Small intestine (tissue), 7 donors: ENCODE data around the gene NLE1. TPM values are rescaled to one million over a fixed set of nuclear protein-coding genes. Genes with fewer than 3 reads are reported as not detected.
"Not testable (repeated sequence)": the region's sequence is repeated elsewhere in the genome, so short reads cannot be mapped to it uniquely, and the experiment has no call there.

Experiments
- DNase-seq, 2 donors: peaks; one replicate each; pipeline versions ENCODE4 v3.0.0 to v3.0.0-alpha.2; 2013
- FAIRE-seq: peaks from 2 replicates; lab custom pipeline; 2012; peaks lifted over from hg19 to GRCh38; lab: Jason Lieb, UNC
- H3K27ac ChIP-seq, 3 donors: one replicate each; pipeline ENCODE4 v1.5.1; 2013; ENCODE audit warnings: low read length in 2 of 3, mild to moderate bottlenecking in 2 of 3, control low read depth in 1 of 3, inconsistent platforms in 1 of 3, low read depth in 1 of 3, moderate library complexity in 1 of 3
- H3K27me3 ChIP-seq, 3 donors: one replicate each; pipeline ENCODE4 v1.6.1; 2013; ENCODE audit warnings: low read length in 3 of 3, inconsistent platforms in 1 of 3; ENCODE audit not compliant: control insufficient read depth in 3 of 3, insufficient read depth in 3 of 3
- H3K36me3 ChIP-seq, 3 donors: one replicate each; pipeline ENCODE4 v1.6.1; 2013; ENCODE audit warnings: low read length in 3 of 3, inconsistent platforms in 1 of 3, low read depth in 1 of 3, mild to moderate bottlenecking in 1 of 3, moderate library complexity in 1 of 3; ENCODE audit not compliant: control insufficient read depth in 3 of 3, insufficient read depth in 2 of 3
- H3K4me1 ChIP-seq, 3 donors: one replicate each; pipeline ENCODE4 v1.6.1; 2013; ENCODE audit warnings: low read length in 2 of 3, inconsistent platforms in 1 of 3, low read depth in 1 of 3, mild to moderate bottlenecking in 1 of 3, moderate library complexity in 1 of 3; ENCODE audit not compliant: control insufficient read depth in 3 of 3, insufficient read depth in 2 of 3
- H3K4me3 ChIP-seq, 3 donors: one replicate each; pipeline ENCODE4 v1.5.1; 2013; ENCODE audit warnings: low read length in 3 of 3, control low read depth in 1 of 3, inconsistent platforms in 1 of 3, low read depth in 1 of 3, mild to moderate bottlenecking in 1 of 3, moderate library complexity in 1 of 3
- H3K9me3 ChIP-seq, 2 donors: one replicate each; pipeline ENCODE4 v1.6.1; 2013; ENCODE audit warnings: low read depth in 1 of 2, low read length in 1 of 2; ENCODE audit not compliant: control insufficient read depth in 2 of 2, insufficient read depth in 1 of 2
- WGBS, 3 donors: extraction: QIAGEN DNeasy Blood & Tissue Kit; methylation state at CpG; one replicate each; pipeline ENCODE4 v1.1.7; 2013; 5-methylcytosine and 5-hydroxymethylcytosine counted together
- polyA plus RNA-seq, 4 donors: library from polyadenylated mRNA; stranded (reverse) in 3 of 4; unstranded in 1 of 4; fragments of 200-250 nt in 3 of 4; fragments of 120-200 nt in 1 of 4; gene quantifications; one replicate each; pipeline versions ENCODE4 v1.2.1 to v1.2.3, GENCODE V29; 2013
- donor health status: healthy with polysubstance abuse.
- donor health status: control.
- donor health status: control.
- donor health status: Bipolar disorder and iron deficiency.
- donor health status: healthy.

NLE1 gene
- polyA plus RNA-seq, 4 donors, result 1.8 to 13.9 (median 7.5) TPM

- Histone ChIP-seq H3K27ac (no peak overlapping the region), H3K4me3 (no peak overlapping the region), H3K27me3 (peaks cover 0 to 2% (median 2%) of the 10 kb centered on the region in 3 donors), H3K4me1 (no peaks in the 10 kb centered on the region), H3K36me3 (no peaks in the 10 kb centered on the region), H3K9me3 (peaks cover 0 to 2% of the 10 kb centered on the region in 2 donors)
- DNase-seq (no peak), FAIRE-seq (no peak)
- 59 to 95% (median 77%) methylated on average over 2 of the region's 2 CpGs for WGBS, 3 donors
These were observed 17.8 kb upstream of the NLE1 start for GRCh38 chr17:35159940-35160339.

- Histone ChIP-seq H3K36me3 (no peaks in the 10 kb centered on the region), H3K27me3 (peaks cover 0 to 2% (median 0%) of the 10 kb centered on the region in 3 donors), H3K4me1 (no peaks in the 10 kb centered on the region), H3K9me3 (no peaks in the 10 kb centered on the region), H3K27ac (no peak overlapping the region), H3K4me3 (no peak overlapping the region)
- DNase-seq (no peak), FAIRE-seq (no peak)
- WGBS, 3 donors, result 95 to 96% (median 96%) methylated on average over 7 of the region's 7 CpGs
These were observed 13.1 kb upstream of the NLE1 start for GRCh38 chr17:35155246-35155645.

- FAIRE-seq (no peak), DNase-seq (no peak)
- WGBS, 3 donors, result 87 to 89% (median 89%) methylated on average over 13 of the region's 13 CpGs
- no peaks in the 10 kb centered on the region for H3K4me1 ChIP-seq
- H3K4me3 ChIP-seq, result no peak overlapping the region
- peaks cover 0 to 2% (median 0%) of the 10 kb centered on the region in 3 donors for H3K27me3 ChIP-seq
- H3K36me3 ChIP-seq, result no peaks in the 10 kb centered on the region
- no peak overlapping the region for H3K27ac ChIP-seq
- H3K9me3 ChIP-seq, result no peaks in the 10 kb centered on the region
These were observed 12.4 kb upstream of the NLE1 start for GRCh38 chr17:35154196-35155165.

GRCh38 chr17:35152421-35153140 is 10.5 kb upstream of the NLE1 start:
- H3K4me1 ChIP-seq, result no peaks in the 10 kb centered on the region
- FAIRE-seq (no peak), DNase-seq (no peak)
- H3K27me3 ChIP-seq, result no peaks in the 10 kb centered on the region
- H3K4me3 ChIP-seq, result no peak overlapping the region
- H3K27ac ChIP-seq, result no peak overlapping the region
- no peaks in the 10 kb centered on the region for H3K9me3 ChIP-seq
- no peaks in the 10 kb centered on the region for H3K36me3 ChIP-seq
- 58 to 65% (median 59%) methylated on average over 13 of the region's 13 CpGs for WGBS, 3 donors

GRCh38 chr17:35151080-35151479 is 9.0 kb upstream of the NLE1 start:
- FAIRE-seq, H3K9me3 ChIP-seq, H3K4me1 ChIP-seq, H3K27ac ChIP-seq, H3K27me3 ChIP-seq, H3K36me3 ChIP-seq, DNase-seq, H3K4me3 ChIP-seq: not testable (repeated sequence)
- 93 to 95% (median 95%) methylated on average over 29 of the region's 29 CpGs for WGBS, 3 donors

- no peak overlapping the region for H3K27ac ChIP-seq
- H3K27me3 ChIP-seq, result no peaks in the 10 kb centered on the region
- DNase-seq, result no peak
- H3K4me1 ChIP-seq, result no peaks in the 10 kb centered on the region
- no peaks in the 10 kb centered on the region for H3K9me3 ChIP-seq
- H3K36me3 ChIP-seq, result no peaks in the 10 kb centered on the region
- FAIRE-seq, result no peak
- WGBS, 3 donors, result 89 to 92% (median 90%) methylated on average over 11 of the region's 11 CpGs
- no peak overlapping the region for H3K4me3 ChIP-seq
These were observed 7.8 kb upstream of the NLE1 start for GRCh38 chr17:35149941-35150340.

GRCh38 chr17:35148144-35148543 is 6.0 kb upstream of the NLE1 start:
- DNase-seq (no peak), FAIRE-seq (no peak)
- Histone ChIP-seq H3K27ac (no peak overlapping the region), H3K4me3 (no peak overlapping the region), H3K27me3 (no peaks in the 10 kb centered on the region), H3K9me3 (no peaks in the 10 kb centered on the region), H3K36me3 (no peaks in the 10 kb centered on the region), H3K4me1 (no peaks in the 10 kb centered on the region)
- WGBS, 3 donors, result 68 to 73% (median 71%) methylated on average over 9 of the region's 9 CpGs

GRCh38 chr17:35147375-35147905 is 5.3 kb upstream of the NLE1 start, which contains the start of gene UNC45B:
TSS of gene UNC45B (plus strand) at chr17:35147817. CDS start at chr17:35148264, 447 bp downstream.
- Histone ChIP-seq H3K27ac (no peak within 1 kb of the TSS), H3K36me3 (no peaks in the 10 kb centered on the region), H3K27me3 (no peaks in the 10 kb centered on the region), H3K9me3 (no peaks in the 10 kb centered on the region), H3K4me1 (no peaks in the 10 kb centered on the region), H3K4me3 (no peak within 1 kb of the TSS)
- WGBS, 3 donors, result 69 to 82% (median 71%) methylated on average over 4 of the region's 4 CpGs
- FAIRE-seq (no peak), DNase-seq (no peak)
